Measurements from ENCODE around the gene ANKRD37.

GRCh38 chr4:185374027-185374426 is 22.6 kb upstream of the ANKRD37 start:
- TF ChIP-seq ZNF274 (IDR thresholded peaks at IDR 0.05; ENCODE audit: low read depth, low read length) (no peak), YY1 (IDR thresholded peaks at IDR 0.05; ENCODE audit: insufficient read depth, insufficient read length) (no peak)
